HG03064 (cell line): ENCODE measurements around the gene NOX1.

Source experiments
- ATAC-seq: cut with Tn5 transposase; IDR thresholded peaks from one replicate; pipeline ENCODE4 v1.9.1; 2021; ENCODE audit warnings: low read depth; ENCODE audit not compliant: unreplicated experiment

NOX1 gene

DNA sequence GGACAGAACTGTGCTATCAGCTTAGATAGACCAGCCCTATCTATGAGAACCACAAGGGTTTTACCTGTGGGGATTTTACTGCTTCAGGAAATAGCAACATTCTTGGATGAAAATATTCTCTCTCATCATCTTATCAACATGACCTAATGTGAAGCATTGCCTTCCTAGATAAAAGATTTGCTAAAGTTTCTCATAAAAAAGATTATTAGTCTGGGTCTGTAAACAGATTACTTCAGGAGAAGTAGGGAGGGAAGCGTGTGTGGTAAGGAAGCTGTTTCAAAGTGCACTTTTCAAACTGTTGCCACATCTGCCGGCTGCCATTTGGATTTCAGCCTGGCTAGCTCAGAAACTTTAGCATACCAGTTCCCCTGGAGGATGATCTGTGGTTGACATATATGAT, at the start of gene NOX1:
NOX1 (minus strand) TSS at position 35 of the 400 bp plus-strand sequence. CDS start 220 bp downstream, outside the sequence.
- no peak for ATAC-seq

GRCh38 chrX:100915562-100915961, 41.4 kb upstream of the NOX1 start:
- ATAC-seq: no peak

- ATAC-seq: no peak
These were observed 39.0 kb upstream of the NOX1 start for GRCh38 chrX:100913111-100913510.

- no peak for ATAC-seq
These were observed 37.6 kb upstream of the NOX1 start for GRCh38 chrX:100911731-100912130.

DNA sequence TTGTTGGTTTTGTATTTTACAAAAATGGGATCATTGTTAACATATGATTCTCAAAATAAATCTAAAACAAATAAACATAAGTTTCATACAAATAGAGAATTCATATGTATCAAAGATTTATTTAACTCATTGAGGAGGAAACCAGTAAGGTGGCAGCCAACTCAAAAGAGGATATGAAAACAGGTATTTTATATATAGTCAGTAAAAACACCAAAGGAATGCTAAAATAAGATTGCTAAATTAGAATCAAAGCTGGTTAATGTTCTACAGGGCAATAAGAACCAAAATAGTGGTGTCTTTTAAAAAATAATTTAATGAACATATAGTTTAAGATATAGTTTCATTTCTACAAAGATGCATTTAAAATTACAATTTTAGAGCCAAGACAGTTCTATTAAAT, 31.5 kb upstream of the NOX1 start:
- ATAC-seq: no peak

DNA sequence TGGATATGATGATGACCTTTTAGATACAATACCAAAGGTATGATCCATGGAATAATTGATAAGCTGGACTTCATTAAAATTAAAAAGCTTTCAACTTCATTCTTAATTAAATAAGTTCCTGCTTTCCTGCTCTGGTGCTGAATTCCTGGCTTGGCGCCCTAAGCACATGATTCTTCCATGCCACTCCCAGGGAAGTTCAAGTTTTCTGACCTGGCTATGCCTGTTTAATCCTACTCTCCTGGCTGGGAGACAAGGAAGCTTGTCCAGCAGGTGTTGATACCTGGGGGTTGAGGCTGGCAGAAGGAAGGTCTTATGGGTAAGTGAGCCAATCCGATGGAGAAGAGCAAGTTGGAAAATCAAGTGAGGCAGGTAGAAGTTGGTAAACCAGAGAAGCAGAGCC, 30.3 kb upstream of the NOX1 start:
- no peak for ATAC-seq

DNA sequence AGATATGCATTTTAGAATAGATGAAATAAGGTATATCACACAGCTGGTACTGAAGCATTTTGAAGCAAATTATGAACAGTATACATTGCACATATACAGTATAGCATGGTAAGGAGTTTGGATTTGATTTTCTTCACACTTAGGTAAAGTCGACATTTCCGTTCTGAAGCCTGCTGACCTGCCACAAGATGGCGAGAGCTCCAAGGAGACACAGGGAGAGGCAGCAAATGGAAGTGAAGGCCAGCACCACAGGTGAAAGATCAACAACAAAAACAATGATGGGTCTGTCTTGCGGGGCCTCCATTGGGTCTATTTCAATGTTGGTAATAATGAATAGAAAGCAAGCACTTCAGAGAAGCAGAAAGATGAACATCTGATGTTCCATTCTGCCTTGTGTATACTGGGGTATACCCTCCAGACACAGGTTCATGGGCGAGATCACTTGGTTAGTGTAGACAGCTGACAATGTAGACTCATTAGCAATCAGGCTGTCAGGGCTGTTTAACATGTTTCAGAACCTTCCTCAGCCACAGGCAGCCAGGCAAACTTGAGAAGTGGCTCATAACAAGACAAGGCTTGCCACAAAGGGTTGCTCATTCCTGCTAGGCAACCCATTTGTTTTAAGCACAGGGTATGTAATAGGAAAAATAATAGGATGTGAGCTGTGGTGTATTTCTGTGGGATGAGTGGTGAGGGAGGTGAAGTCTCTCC, 21.4 kb upstream of the NOX1 start:
- ATAC-seq: no peak

DNA sequence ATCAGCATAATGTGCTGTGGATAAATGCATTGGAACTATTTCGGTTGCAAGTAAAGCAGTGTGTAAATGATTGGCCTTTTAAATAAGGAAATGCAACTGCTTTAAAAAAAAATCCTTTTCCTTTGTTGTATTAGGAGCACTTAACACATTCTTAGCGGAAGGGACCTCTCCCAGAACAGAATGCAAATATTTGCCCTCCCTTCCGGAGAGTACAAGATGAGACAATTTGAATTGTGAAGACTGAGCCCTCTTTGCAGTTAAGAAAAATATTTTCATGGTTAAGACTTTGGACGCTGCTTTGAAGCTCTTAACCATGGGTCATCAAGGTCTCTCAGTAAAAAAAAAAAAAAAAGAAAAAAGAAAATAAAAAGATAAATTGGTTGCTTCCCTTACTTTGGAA, 9.5 kb upstream of the NOX1 start:
- no peak for ATAC-seq

- no peak for ATAC-seq
These were observed 6.2 kb upstream of the NOX1 start for GRCh38 chrX:100880368-100880767.

GRCh38 chrX:100871594-100872560, 2.3 kb downstream of the NOX1 start:
- ATAC-seq: no peak

- ATAC-seq: no peak
These were observed 3.6 kb downstream of the NOX1 start for GRCh38 chrX:100870527-100870926.

DNA sequence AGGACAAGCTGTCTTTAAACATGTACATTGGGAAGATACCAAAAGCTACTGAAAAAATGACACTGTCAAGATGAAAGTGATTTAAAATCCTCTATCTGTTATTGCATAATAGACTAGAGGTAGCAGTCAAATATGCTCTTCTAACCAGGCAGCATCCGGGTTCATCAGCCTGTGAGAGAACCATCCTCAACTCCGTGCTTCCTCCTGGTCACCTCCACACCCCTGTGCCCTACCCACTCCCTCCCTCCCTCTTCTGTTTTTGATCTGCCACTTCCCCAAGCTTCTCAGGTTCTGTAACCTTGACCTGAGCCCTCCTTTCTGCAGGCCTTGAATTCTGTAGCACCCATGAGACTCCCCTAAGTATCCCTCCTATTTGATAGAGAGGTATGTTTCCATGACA, 5.9 kb downstream of the NOX1 start:
- ATAC-seq: no peak

DNA sequence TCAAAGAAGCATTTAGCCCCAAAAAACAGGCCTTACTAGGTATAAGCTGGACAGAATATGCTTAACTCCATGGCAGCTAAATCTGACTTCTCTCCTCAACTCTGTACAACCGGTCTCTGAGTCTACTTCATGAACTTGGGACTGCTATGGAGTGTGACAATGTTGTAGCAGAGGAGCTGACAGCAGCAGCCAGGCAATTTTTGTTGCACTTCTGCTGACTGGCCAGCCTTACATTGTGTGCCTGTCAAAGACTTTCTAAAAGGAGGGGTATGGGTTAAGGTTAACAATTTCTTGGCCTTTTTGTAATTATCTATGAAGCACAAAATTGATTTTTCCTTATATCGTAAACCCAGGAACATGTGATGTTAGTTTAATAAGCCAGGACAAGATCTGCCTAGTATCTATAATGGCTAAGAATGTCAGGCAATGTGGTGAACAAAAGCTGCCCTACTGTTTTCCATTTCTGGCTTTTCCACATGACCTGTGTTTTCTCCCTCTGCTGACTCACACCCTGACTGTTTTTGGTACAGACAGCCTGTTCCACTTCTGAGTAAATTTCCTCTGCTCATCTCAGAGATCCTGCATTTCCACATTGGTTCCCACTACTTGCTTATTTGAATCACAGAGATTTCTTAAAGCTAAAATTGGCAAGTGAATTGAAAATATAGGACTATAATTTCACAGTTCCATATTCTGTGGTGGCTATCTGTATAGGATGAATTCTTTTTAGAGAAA, 9.3 kb downstream of the NOX1 start:
- ATAC-seq: no peak

DNA sequence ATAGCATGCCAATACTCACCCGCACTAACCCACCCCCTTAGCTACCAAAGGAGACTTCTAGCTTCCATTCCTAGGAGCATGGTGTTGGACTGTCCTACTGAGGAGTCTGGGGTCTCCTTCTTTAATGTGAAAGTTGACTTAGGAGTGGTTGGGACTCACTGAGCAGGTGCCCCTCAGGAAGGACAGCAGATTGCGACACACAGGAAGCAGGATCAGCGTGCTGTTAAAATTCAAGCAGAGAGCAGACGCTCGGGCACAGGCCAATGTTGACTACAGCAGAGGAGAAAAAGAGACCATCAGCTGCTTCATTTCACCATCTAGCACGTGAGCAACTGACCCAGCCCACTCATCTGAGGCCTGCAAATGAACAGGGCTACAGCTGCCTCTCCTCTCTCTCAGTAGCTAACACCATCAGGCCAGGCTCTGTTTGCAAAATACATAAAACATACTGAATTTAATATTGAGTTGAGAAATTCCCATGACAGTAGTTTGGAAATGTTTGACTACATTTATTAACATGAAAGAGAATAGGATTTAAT, 10.8 kb downstream of the NOX1 start:
- ATAC-seq: no peak

- ATAC-seq: no peak
These were observed 21.3 kb downstream of the NOX1 start for GRCh38 chrX:100852810-100853209.

DNA sequence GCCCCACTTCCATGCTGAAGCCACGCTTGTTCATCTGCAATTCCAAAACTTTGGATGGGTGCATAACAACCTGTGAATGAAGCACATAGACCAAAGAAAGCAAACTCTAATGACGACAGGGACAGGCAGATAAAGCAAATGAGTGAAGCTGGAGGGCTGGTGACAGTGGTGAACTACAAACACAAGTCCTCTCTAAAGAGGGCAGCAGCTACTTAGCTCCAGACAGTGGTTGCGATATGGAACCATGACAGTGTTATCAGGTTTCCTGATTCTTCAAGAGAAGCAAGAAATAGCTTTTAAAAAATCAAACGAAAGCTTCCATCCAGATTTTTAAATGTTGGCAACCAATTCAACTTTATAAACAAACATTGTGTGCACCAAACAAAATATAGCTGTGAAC, 23.8 kb downstream of the NOX1 start:
- no peak for ATAC-seq

GRCh38 chrX:100831219-100831946, 42.8 kb downstream of the NOX1 start:
- ATAC-seq: no peak

DNA sequence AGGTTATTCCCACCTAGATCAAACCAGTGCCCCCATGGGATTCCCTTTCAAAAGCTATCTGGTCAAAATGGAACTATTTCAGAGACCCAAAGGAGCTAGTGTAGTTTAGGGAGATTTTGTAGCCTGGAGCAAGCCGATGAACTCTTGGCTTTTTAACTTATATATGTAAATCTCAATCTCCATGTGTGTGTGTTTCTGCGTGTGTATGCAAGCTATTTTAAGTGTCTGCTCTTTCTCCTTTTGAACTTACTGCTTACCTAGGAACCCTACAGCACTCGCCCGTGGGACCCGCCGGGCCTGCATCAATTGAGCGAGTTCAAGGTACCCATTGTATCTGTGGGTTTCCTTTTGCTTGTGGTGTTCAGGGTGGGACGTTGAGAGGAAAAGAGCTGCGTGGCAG, 43.6 kb downstream of the NOX1 start:
- ATAC-seq: no peak

DNA sequence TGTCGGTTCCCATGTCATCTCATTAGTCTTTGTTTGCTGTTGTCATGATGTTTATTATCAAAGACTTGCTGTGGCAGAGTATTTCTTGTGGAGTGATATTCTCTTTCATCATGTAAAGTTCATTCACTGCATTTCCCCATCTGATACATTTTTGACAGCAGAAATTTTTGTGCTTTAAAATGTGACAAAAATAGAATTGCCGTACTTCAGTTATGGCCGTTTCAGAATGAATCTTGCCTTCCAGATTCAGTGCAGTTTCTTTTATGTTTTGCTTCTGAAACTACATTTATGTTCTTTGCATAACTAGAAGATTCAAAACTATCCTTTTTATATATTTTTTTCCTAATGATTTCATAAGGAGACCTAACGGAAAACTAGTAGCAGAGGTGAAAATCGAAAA, 44.0 kb downstream of the NOX1 start:
- peak; percentile 32 for ATAC-seq

GRCh38 chrX:100829730-100830129, 44.4 kb downstream of the NOX1 start:
- peak; percentile 83 for ATAC-seq
